ENCODE data around the gene SHISAL2B. TPM values are rescaled to one million over a fixed set of nuclear protein-coding genes. Genes with fewer than 3 reads are reported as not detected.
A peak's percentile ranks its signal among the peaks of the same experiment; 100 is the strongest.
"Not testable (repeated sequence)": the region's sequence is repeated elsewhere in the genome, so short reads cannot be mapped to it uniquely, and the experiment has no call there.

The SHISAL2B gene
- total RNA-seq, 6 experiments from 2014 or later = not detected

DNA sequence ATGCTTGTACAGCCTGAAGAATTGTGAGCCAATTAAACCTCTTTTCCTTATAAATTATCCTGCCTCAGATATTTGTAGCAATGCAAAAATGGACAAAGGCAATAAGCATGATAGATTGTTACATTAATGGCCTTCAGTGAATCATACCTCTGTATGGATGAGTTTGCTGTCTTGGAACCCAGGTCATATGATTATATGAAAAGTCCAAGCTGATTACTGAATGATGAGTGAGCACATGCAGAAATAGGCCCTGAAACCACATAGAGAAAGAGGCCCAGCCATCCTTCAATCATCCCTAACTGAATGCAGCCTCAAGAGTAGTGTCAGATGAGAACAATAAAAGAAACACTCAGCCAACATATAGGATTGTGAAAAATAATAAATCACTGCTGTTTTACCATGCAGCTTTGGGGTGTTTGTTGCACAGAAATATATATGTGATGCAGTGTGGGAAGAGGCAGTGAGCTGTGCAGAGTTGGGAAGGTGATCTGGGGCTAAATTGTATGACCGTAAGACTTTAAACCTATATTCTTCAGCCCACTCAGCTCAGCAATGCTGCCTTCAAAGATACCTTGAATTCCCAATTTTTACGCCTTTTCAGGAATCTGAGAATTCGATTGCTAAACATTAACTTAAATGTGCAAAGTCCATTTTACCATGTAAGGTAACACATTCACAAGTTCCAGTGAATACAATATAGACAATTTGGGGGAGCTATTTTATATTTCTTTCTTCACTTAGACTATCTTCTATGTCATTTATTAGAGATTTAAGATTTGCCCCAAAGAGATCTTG lies 36.3 kb upstream of the SHISAL2B start:
- TF ChIP-seq, protein P1, sequence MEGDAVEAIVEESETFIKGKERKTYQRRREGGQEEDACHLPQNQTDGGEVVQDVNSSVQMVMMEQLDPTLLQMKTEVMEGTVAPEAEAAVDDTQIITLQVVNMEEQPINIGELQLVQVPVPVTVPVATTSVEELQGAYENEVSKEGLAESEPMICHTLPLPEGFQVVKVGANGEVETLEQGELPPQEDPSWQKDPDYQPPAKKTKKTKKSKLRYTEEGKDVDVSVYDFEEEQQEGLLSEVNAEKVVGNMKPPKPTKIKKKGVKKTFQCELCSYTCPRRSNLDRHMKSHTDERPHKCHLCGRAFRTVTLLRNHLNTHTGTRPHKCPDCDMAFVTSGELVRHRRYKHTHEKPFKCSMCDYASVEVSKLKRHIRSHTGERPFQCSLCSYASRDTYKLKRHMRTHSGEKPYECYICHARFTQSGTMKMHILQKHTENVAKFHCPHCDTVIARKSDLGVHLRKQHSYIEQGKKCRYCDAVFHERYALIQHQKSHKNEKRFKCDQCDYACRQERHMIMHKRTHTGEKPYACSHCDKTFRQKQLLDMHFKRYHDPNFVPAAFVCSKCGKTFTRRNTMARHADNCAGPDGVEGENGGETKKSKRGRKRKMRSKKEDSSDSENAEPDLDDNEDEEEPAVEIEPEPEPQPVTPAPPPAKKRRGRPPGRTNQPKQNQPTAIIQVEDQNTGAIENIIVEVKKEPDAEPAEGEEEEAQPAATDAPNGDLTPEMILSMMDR (IDR thresholded peaks at IDR 0.05) = no peak
- no peak for TF ChIP-seq POLR2A (IDR thresholded peaks at IDR 0.05)
- DNase-seq (no peak), ATAC-seq (no peak)
- WGBS (ENCODE audit: insufficient coverage, low coverage, low lambda C conversion rate, missing lambda C conversion rate) = 57% methylated on average over 3 of the region's 3 CpGs
- H3K9me3 ChIP-seq = no peaks in the 10 kb centered on the region
- H3K4me1 ChIP-seq = peaks cover 0 to 10% (median 0%) of the 10 kb centered on the region in 4 donors
- H3K27ac ChIP-seq = no peak overlapping the region
- H3K4me3 ChIP-seq = no peak overlapping the region
- no peaks in the 10 kb centered on the region for H3K27me3 ChIP-seq
- no peaks in the 10 kb centered on the region for H3K36me3 ChIP-seq
- intact Hi-C loops (cut with DNase I) = no loop called here

GRCh38 chr5:64654561-64654938 lies 35.8 kb upstream of the SHISAL2B start:
- Histone ChIP-seq H3K27me3 (no peaks in the 10 kb centered on the region), H3K27ac (no peak overlapping the region), H3K4me3 (no peak overlapping the region), H3K4me1 (peaks cover 0 to 10% (median 0%) of the 10 kb centered on the region in 4 donors), H3K36me3 (no peaks in the 10 kb centered on the region), H3K9me3 (no peaks in the 10 kb centered on the region)
- no peak for DNase-seq
- peak in 2 of 4 donors; percentile 58 to 71 for ATAC-seq
- no peak for TF ChIP-seq POLR2A (IDR thresholded peaks at IDR 0.05)
- TF ChIP-seq, protein P1 (IDR thresholded peaks at IDR 0.05) = no peak
- 43% methylated on average over 2 of the region's 2 CpGs for WGBS (ENCODE audit: insufficient coverage, low coverage, low lambda C conversion rate, missing lambda C conversion rate)
- intact Hi-C loops (cut with DNase I) = no loop called here

DNA sequence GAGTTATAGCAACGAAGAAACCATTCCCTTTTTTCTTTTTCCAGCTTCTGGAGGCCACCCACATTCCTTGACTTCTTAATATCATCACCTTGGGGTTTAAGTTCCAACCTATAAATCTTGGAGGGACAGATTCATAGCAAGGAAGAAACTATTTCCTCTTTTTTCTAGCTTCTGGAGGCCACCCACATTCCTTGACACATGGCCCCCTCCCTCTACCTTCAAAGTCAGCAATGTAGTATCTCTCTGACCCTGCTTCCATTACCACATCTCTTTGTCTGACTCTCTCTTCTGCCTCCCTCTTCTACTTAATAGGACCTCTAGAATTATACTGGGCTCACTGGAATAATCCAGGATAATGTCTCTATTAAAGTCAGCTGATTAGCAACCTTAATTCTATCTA lies 34.7 kb upstream of the SHISAL2B start:
- Histone ChIP-seq H3K4me3 (no peak overlapping the region), H3K27ac (no peak overlapping the region), H3K27me3 (no peaks in the 10 kb centered on the region), H3K36me3 (no peaks in the 10 kb centered on the region), H3K9me3 (no peaks in the 10 kb centered on the region), H3K4me1 (peaks cover 0 to 10% (median 0%) of the 10 kb centered on the region in 4 donors)
- DNase-seq (no peak), ATAC-seq (no peak)
- TF ChIP-seq, protein P1 (IDR thresholded peaks at IDR 0.05) = no peak
- TF ChIP-seq POLR2A (IDR thresholded peaks at IDR 0.05) = no peak
- intact Hi-C loops (cut with DNase I) = no loop called here
- 56% methylated on average over 1 of the region's 1 CpG for WGBS (ENCODE audit: insufficient coverage, low coverage, low lambda C conversion rate, missing lambda C conversion rate)

GRCh38 chr5:64659289-64659688 lies 31.0 kb upstream of the SHISAL2B start:
- Histone ChIP-seq H3K4me1 (peaks cover 0 to 6% (median 0%) of the 10 kb centered on the region in 4 donors), H3K27me3 (no peaks in the 10 kb centered on the region)

GRCh38 chr5:64663181-64663580 lies 27.1 kb upstream of the SHISAL2B start:
- intact Hi-C loops (cut with DNase I); DNase-seq; H3K36me3 ChIP-seq; H3K27me3 ChIP-seq; H3K4me1 ChIP-seq; H3K4me3 ChIP-seq; H3K9me3 ChIP-seq; H3K27ac ChIP-seq; ATAC-seq: not testable (repeated sequence)
- WGBS (ENCODE audit: insufficient coverage, low coverage, low lambda C conversion rate, missing lambda C conversion rate) = 36% methylated on average over 3 of the region's 6 CpGs

More at GRCh38 chr5:64659289-64659688, 31.0 kb upstream of the SHISAL2B start:
- no peak for TF ChIP-seq POLR2A (IDR thresholded peaks at IDR 0.05)
- WGBS (ENCODE audit: insufficient coverage, low coverage, low lambda C conversion rate, missing lambda C conversion rate) = 70% methylated on average over 3 of the region's 3 CpGs
- ATAC-seq (no peak), DNase-seq (no peak)
- H3K36me3 ChIP-seq = no peaks in the 10 kb centered on the region
- intact Hi-C loops (cut with DNase I) = no loop called here
- H3K27ac ChIP-seq = no peak overlapping the region
- no peak overlapping the region for H3K4me3 ChIP-seq
- H3K9me3 ChIP-seq = no peaks in the 10 kb centered on the region

Measured in right lobe of liver (tissue), 6 donors.